IMR-90 (cell line): ENCODE data around the gene CRB1.

Experiments used
- CEBPB ChIP-seq: IDR thresholded peaks from 2 replicates; pipeline ENCODE4 v1.6.1; 2012; ENCODE audit warnings: low read depth, low read length, improper control_type of control experiment
- POLR2A ChIP-seq: IDR thresholded peaks from 2 replicates; pipeline ENCODE4 v1.6.1; 2012; ENCODE audit warnings: mild to moderate bottlenecking, low read depth, low read length
- RFX5 ChIP-seq: IDR thresholded peaks from 2 replicates; pipeline ENCODE4 v1.8.0; 2012; ENCODE audit warnings: low read depth, mild to moderate bottlenecking, low read length, moderate library complexity
- TF ChIP-seq, protein P1 (sequence below): conservative IDR thresholded peaks from 2 replicates; pipeline ENCODE4 v1.5.1; 2012; ENCODE audit warnings: mild to moderate bottlenecking, low read depth, low read length, improper control_type of control experiment

GRCh38 chr1:197307136-197307535 is 39.1 kb downstream of the CRB1 start:
- TF ChIP-seq POLR2A: no peak
- no peak for TF ChIP-seq RFX5
- TF ChIP-seq, protein P1, sequence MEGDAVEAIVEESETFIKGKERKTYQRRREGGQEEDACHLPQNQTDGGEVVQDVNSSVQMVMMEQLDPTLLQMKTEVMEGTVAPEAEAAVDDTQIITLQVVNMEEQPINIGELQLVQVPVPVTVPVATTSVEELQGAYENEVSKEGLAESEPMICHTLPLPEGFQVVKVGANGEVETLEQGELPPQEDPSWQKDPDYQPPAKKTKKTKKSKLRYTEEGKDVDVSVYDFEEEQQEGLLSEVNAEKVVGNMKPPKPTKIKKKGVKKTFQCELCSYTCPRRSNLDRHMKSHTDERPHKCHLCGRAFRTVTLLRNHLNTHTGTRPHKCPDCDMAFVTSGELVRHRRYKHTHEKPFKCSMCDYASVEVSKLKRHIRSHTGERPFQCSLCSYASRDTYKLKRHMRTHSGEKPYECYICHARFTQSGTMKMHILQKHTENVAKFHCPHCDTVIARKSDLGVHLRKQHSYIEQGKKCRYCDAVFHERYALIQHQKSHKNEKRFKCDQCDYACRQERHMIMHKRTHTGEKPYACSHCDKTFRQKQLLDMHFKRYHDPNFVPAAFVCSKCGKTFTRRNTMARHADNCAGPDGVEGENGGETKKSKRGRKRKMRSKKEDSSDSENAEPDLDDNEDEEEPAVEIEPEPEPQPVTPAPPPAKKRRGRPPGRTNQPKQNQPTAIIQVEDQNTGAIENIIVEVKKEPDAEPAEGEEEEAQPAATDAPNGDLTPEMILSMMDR: no peak
- no peak for TF ChIP-seq CEBPB
